GM10266 (cell line): ENCODE data around the gene FAM114A2.
"Not testable (repeated sequence)": the region's sequence is repeated elsewhere in the genome, so short reads cannot be mapped to it uniquely, and the experiment has no call there.

Source experiments
- DNase-seq: peaks from one replicate; pipeline ENCODE4 v3.0.0; 2012; ENCODE audit errors: extremely low spot score
- CTCF ChIP-seq: IDR thresholded peaks from 2 replicates; pipeline ENCODE4 v1.5.1; 2012; ENCODE audit warnings: mild to moderate bottlenecking, low read depth; ENCODE audit not compliant: control insufficient read depth, insufficient read depth; ENCODE audit errors: missing control alignments

The FAM114A2 gene

GRCh38 chr5:154034944-154035343 is 3.8 kb downstream of the FAM114A2 start:
- no peak for TF ChIP-seq CTCF
- no peak for DNase-seq

GRCh38 chr5:154031937-154032489 is 6.7 kb downstream of the FAM114A2 start:
- no peak for DNase-seq
- no peak for TF ChIP-seq CTCF

GRCh38 chr5:154025951-154026350 is 12.8 kb downstream of the FAM114A2 start:
- DNase-seq, result no peak
- no peak for TF ChIP-seq CTCF

GRCh38 chr5:154018919-154019318 is 19.8 kb downstream of the FAM114A2 start:
- DNase-seq, result not testable (repeated sequence)

- no peak for TF ChIP-seq CTCF
- DNase-seq, result no peak
These were observed 23.5 kb downstream of the FAM114A2 start for GRCh38 chr5:154015071-154015693.

- DNase-seq, result no peak
These were observed 28.1 kb downstream of the FAM114A2 start for GRCh38 chr5:154010660-154011059.

GRCh38 chr5:154005648-154006047 is 33.1 kb downstream of the FAM114A2 start:
- DNase-seq, result no peak
- TF ChIP-seq CTCF, result no peak

More at GRCh38 chr5:154010660-154011059, 28.1 kb downstream of the FAM114A2 start:
- no peak for TF ChIP-seq CTCF
